ENCODE results near the gene TRIM29.

Gene TRIM29

DNA sequence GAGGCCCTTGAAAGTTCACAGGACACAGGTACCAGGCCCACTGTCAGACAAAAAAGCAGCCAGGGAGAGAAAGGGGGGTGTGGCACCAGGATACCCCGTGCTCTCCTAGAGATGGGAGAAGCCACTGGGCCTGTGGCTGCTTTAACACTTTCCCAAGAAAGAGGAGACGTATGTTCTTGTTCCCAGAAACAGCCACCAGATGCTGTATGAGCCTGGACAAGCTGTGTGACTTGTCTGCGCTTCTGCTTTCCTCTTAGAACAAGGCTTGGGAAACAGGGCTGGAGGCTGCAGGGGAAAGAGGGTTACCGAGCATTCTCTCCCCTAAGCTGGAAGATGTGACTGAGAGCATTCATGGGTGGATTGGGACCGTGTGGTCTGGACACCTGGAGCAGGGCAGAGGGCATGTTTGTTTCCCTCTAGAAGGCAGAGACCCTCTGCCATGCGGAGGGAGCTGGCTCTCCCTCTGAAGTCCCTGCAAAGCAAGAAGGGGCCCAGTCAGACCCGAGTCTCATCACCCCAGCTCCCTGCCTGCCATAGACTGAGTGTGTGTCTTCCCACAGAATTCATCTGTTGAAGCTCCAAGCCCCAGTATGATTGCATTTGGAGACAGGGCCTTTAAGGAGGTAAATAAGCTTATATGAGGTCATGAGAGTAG lies 74.1 kb downstream of the TRIM29 start:
- no peak for DNase-seq (ENCODE audit: low spot score)

DNA sequence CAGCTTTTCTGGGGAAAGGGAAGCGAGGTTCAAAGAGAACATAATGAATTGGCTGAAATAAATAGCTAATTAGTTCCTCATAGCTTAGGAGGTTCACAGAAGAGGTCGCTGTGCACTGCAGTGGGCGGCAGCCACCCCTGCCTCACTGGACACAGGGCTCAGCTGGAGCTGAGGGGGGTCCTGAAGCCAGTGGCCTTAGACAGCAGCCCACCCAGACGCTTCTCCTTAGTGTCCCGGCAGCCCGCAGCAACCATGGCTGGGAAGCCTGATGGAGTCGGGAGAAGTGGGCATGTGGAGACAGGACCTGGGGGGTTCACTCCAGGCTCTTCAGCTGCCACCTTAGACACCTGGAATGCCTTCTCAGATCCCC lies 75.4 kb downstream of the TRIM29 start:
- no peak for DNase-seq (ENCODE audit: low spot score)

DNA sequence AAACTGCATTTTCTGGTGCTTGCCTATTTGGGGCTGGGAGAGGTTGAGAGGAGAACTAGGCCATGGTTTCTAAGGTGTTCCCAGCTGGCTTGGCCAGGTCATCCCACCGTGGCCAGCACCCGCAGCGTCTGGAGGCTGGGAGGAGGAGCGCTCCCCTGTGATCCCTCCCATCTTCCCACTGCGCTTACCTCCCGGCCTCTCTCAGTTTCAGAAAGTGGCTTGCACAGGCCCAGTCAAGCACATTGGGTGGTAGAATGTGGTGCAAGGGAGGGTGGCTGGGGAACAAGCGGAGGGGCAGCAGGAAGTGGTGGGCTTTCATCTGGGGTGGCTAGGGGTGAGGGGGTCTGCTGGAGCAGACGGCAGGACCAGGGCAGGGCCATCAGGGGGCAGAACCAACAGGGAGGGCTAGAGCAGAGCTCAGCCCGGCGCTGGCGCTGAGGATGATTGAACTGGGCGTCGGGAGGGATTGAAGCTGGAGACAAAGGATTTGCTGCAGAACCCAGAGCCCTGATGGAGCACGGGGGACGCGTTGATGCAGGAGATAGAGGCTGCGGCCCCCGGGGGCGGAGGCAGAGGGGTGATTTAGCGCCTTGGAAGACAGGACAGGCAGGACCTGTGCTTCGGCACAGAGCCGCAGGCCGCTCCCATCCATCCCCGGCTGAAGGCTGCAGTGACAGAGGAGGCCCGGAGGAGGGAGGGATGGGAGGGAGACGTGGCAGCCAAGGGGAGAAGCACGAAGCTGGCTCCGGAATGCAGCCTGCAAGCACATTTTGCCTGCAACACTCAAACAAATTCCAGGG lies 76.0 kb downstream of the TRIM29 start:
- no peak for DNase-seq (ENCODE audit: low spot score)
